Thyroid gland (tissue), 4 donors: ENCODE results near the gene CCNO. TPM values are rescaled to one million over a fixed set of nuclear protein-coding genes. Genes with fewer than 3 reads are reported as not detected.

ENCODE experiments used
- DNase-seq, 2 donors: peaks; one replicate each; pipeline ENCODE4 v3.0.0-alpha.2; 2019
- H3K27ac ChIP-seq, 3 donors: fragments of 200-600 bp; sonication (generic); 1 replicate in 2 of 3; 2 replicates in 1 of 3; pipeline ENCODE4 v1.5.1; 2016 to 2019; ENCODE audit warnings: mild to moderate bottlenecking in 1 of 3, moderate library complexity in 1 of 3
- H3K27me3 ChIP-seq: fragments of 200-600 bp; sonication (generic); one replicate; pipeline ENCODE4 v1.5.1; 2019
- H3K36me3 ChIP-seq, 2 donors: fragments of 200-600 bp; sonication (generic); one replicate each; pipeline ENCODE4 v1.5.1; 2016 to 2019
- H3K4me1 ChIP-seq, 2 donors: fragments of 200-600 bp; sonication (generic); one replicate each; pipeline ENCODE4 v1.5.1; 2017 to 2019
- H3K4me3 ChIP-seq, 3 donors: fragments of 200-600 bp; sonication (generic); replicated peaks in 1 of 3; 1 replicate in 2 of 3; 2 replicates in 1 of 3; pipeline ENCODE4 v1.5.1; 2016; ENCODE audit warnings: mild to moderate bottlenecking in 1 of 3
- H3K9me3 ChIP-seq: fragments of 200-600 bp; sonication (generic); one replicate; pipeline ENCODE4 v1.5.1; 2017
- POLR2A ChIP-seq, 2 donors: fragments of 450-650 bp; IDR thresholded peaks; one replicate each; pipeline ENCODE4 v1.6.1; 2017; ENCODE audit warnings: antibody characterized with exemption in 2 of 2, mild to moderate bottlenecking in 2 of 2, moderate library complexity in 1 of 2
- WGBS, 2 donors: methylation state at CpG; one replicate each; pipeline ENCODE4 v1.1.5; 2017; 5-methylcytosine and 5-hydroxymethylcytosine counted together
- intact Hi-C: fragments of 100-400 bp; cut with DNase I; formaldehyde crosslinking; loops from one replicate; pipeline ENCODE4 v1.15.1; 2023
- total RNA-seq, 4 donors: library from RNA; depleted of rRNA; stranded (reverse); fragments of >200 nt; gene quantifications; one replicate each; pipeline ENCODE4 v1.2.3, GENCODE V29; 2016
- TF ChIP-seq, protein P1 (sequence below), 6 experiments: fragments of 200-600 bp in 3 of 6; fragments of 450-650 bp in 3 of 6; sonication (generic) in 3 of 6; IDR thresholded peaks; one replicate each; pipeline ENCODE4 v1.5.1; 2016 to 2019; ENCODE audit warnings: antibody characterized with exemption in 6 of 6, mild to moderate bottlenecking in 2 of 6, inconsistent platforms in 1 of 6, moderate library complexity in 1 of 6

CCNO gene
- total RNA-seq, result 10 to 100 TPM in 3 of 4 donors, 1 to 10 TPM in 1; 9.7 to 14.7 (median 11.7) TPM

- peak in 1 of 2 donors; percentile 88 for TF ChIP-seq POLR2A (IDR thresholded peaks at IDR 0.05)
- TF ChIP-seq, protein P1, sequence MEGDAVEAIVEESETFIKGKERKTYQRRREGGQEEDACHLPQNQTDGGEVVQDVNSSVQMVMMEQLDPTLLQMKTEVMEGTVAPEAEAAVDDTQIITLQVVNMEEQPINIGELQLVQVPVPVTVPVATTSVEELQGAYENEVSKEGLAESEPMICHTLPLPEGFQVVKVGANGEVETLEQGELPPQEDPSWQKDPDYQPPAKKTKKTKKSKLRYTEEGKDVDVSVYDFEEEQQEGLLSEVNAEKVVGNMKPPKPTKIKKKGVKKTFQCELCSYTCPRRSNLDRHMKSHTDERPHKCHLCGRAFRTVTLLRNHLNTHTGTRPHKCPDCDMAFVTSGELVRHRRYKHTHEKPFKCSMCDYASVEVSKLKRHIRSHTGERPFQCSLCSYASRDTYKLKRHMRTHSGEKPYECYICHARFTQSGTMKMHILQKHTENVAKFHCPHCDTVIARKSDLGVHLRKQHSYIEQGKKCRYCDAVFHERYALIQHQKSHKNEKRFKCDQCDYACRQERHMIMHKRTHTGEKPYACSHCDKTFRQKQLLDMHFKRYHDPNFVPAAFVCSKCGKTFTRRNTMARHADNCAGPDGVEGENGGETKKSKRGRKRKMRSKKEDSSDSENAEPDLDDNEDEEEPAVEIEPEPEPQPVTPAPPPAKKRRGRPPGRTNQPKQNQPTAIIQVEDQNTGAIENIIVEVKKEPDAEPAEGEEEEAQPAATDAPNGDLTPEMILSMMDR (IDR thresholded peaks at IDR 0.05), result no peak
- no peaks in the 10 kb centered on the region for H3K27me3 ChIP-seq
- H3K9me3 ChIP-seq, result no peaks in the 10 kb centered on the region
- peak; percentile 91 to 92 for DNase-seq
- H3K27ac ChIP-seq, result peak within 1 kb of the TSS; percentile 78 to 91 (median 84)
- H3K4me1 ChIP-seq, result peaks cover 21 to 25% of the 10 kb centered on the region in 2 donors
- intact Hi-C loops, result loop anchor here (5.0 kb wide), 1 partner anchor 56 kb away; no protein-coding TSS in a partner anchor
- H3K4me3 ChIP-seq, result peak within 1 kb of the TSS; percentile 19 to 89 (median 75)
- WGBS, 2 donors, result 1 to 3% methylated on average over 27 to 35 of the region's 106 CpGs
- no peaks in the 10 kb centered on the region for H3K36me3 ChIP-seq
Measured at GRCh38 chr5:55232985-55233928, at the start of gene CCNO. TSS of gene CCNO (minus strand) at chr5:55233608. CDS start at chr5:55233523, 85 bp downstream.

DNA sequence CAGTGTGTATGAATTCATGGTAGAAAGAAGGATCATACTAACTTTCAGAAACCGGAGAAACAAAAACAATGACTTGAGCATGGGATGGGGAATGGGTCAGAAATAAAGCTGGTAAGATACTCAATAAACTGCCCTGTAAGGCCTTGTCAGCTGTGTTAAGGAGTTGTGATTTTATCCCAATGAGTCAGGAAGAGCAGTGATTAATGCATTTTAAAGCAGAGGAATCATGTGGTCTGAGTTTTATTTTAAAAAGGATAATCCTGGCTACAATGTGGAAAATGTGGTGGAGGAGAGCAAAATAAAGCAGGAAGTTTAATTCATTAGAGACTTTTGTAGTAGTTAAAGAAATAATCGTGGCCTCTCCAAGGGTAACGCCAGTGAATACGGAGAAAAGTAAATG, 45.4 kb upstream of the CCNO start:
- Histone ChIP-seq H3K36me3 (peaks cover 44 to 70% of the 10 kb centered on the region in 2 donors), H3K4me3 (no peak overlapping the region), H3K27me3 (no peaks in the 10 kb centered on the region), H3K27ac (no peak overlapping the region), H3K9me3 (no peaks in the 10 kb centered on the region), H3K4me1 (no peaks in the 10 kb centered on the region)
- intact Hi-C loops, result no loop called here
- 90 to 93% methylated on average over 4 of the region's 4 CpGs for WGBS, 2 donors
- no peak for TF ChIP-seq POLR2A (IDR thresholded peaks at IDR 0.05)
- TF ChIP-seq, protein P1 (IDR thresholded peaks at IDR 0.05), result no peak
- DNase-seq, result no peak

DNA sequence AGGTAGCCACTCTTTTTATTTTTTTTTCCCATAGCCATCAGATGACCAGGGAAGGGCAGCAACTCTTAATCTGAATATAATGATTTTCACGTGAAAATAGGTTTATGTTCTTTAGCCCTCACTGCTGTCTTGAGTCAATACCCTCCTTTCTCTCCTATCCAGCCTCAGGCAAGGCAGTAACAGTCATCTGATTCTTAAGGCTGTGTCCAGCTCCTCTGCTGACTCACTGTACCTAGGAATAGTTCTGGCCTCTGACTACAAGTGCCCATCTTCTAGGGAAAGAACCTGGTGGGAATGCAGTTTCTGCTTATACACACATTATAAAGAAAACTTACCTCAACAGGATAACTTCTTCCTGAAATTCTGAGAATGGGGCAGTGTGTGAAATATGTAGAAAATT, 43.4 kb upstream of the CCNO start:
- H3K36me3 ChIP-seq, result peaks cover 42 to 67% of the 10 kb centered on the region in 2 donors
- WGBS, 2 donors, result 94% methylated on average over 1 of the region's 1 CpG

GRCh38 chr5:55258339-55258738, 24.9 kb upstream of the CCNO start:
- WGBS, 2 donors, result 96 to 98% methylated on average over 3 of the region's 3 CpGs
- Histone ChIP-seq H3K36me3 (peaks cover 10 to 35% of the 10 kb centered on the region in 2 donors), H3K4me3 (no peak overlapping the region), H3K9me3 (no peaks in the 10 kb centered on the region), H3K27me3 (no peaks in the 10 kb centered on the region), H3K27ac (no peak overlapping the region), H3K4me1 (peaks cover 8 to 10% of the 10 kb centered on the region in 2 donors)
- DNase-seq, result no peak
- intact Hi-C loops, result no loop called here
- TF ChIP-seq, protein P1 (IDR thresholded peaks at IDR 0.05), result no peak
- no peak for TF ChIP-seq POLR2A (IDR thresholded peaks at IDR 0.05)

More for the DNA sequence above, 43.4 kb upstream of the CCNO start:
- H3K4me3 ChIP-seq, result no peak overlapping the region
- H3K27me3 ChIP-seq, result no peaks in the 10 kb centered on the region
- intact Hi-C loops, result no loop called here
- no peaks in the 10 kb centered on the region for H3K9me3 ChIP-seq
- DNase-seq, result no peak
- H3K27ac ChIP-seq, result no peak overlapping the region
- no peak for TF ChIP-seq POLR2A (IDR thresholded peaks at IDR 0.05)
- TF ChIP-seq, protein P1 (IDR thresholded peaks at IDR 0.05), result no peak
- H3K4me1 ChIP-seq, result no peaks in the 10 kb centered on the region

DNA sequence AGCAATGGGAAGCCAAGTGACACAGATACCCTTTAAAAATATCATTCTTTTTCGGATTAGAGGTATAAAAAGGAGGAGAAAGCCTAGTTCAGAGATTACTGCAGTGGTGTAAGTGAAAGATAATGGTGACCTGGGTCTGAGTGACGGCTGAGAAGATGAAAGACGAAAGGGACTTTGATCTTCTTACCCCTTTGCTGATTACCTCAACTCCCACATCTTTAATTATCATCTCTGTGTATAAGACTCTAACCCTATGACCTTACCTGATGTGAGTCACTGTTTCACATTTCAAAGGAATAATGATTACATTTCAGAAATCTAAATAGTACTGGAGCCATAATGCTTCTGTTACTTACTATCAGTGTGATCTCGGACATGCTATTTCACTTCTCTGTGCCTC, 21.4 kb upstream of the CCNO start:
- WGBS, 2 donors, result 94 to 97% methylated on average over 4 of the region's 4 CpGs
- H3K27ac ChIP-seq, result no peak overlapping the region
- DNase-seq, result no peak
- no peaks in the 10 kb centered on the region for H3K9me3 ChIP-seq
- no peaks in the 10 kb centered on the region for H3K27me3 ChIP-seq
- TF ChIP-seq, protein P1 (IDR thresholded peaks at IDR 0.05), result no peak
- no peak for TF ChIP-seq POLR2A (IDR thresholded peaks at IDR 0.05)
- peaks cover 0 to 20% of the 10 kb centered on the region in 2 donors for H3K36me3 ChIP-seq
- H3K4me3 ChIP-seq, result no peak overlapping the region
- intact Hi-C loops, result no loop called here
- peaks cover 8 to 10% of the 10 kb centered on the region in 2 donors for H3K4me1 ChIP-seq
